GM18861 (cell line): Measurements from ENCODE around the gene DVL3.
A peak's percentile ranks its signal among the peaks of the same experiment; 100 is the strongest.
"Not testable (repeated sequence)": the region's sequence is repeated elsewhere in the genome, so short reads cannot be mapped to it uniquely, and the experiment has no call there.

Experiments
- ATAC-seq: cut with Tn5 transposase; IDR thresholded peaks from one replicate; pipeline ENCODE4 v1.9.1; 2021; ENCODE audit not compliant: unreplicated experiment

The DVL3 gene

DNA sequence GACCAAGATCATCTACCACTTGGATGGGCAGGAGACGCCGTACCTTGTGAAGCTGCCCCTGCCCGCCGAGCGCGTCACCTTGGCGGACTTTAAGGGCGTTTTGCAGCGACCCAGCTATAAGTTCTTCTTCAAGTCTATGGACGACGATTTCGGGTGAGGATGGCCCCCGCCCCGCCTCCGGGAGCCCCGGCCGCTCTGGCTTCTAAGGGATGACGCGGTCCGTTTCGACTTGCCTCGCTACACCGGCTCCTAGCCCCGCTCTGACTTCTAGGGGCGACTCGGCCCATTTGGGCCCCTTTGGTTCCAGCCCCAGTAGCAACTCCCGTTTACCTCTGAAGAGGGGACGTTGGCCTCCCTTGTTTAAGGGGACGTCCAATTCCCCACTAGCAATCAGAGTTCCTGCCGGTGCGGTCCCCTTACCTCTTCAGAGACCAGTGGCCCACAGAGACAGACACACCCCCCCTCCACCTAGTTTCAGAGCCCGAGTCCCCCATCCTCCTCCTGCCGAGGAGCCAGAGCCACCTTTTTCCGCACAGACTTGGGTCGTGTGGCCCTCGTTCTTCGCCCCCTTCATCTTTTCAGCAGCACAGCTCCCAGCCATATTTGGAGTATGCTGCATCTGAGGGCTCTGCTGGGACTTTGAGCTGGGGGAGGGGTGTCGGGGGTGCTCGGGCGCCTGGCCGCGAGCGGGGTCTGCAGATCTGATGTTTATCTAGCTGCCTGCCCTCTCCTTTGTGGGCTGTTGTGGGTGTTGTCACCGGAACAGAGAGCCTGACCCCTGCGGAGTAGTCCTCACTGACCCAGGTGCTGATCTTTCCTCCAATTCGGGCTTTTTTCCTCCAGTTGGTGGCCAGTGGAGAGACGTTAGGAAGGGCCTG, 706 bp downstream of the DVL3 start:
- ATAC-seq = peak; percentile 18

DNA sequence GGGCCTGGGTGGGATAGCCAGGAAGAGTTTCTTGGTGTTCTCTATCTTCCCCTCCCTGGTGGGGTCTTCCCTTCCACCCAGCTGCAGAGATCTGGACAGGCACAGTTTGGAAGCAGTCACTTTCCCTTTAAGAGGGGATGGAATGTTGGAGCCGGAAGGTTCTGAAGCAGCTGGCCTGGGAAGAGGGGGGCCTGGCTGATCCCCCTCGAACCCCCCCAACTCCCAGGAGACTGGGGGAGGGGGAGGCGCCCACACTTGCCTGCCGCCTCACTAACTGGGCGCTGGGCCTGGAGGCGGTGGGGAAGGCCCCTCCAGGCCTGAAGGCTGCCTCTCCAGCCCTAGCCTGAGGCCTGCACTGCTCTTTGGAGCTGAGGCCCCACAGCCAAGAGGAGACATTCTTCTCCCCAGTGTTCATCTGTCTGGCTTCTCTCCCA, 1.4 kb downstream of the DVL3 start:
- no peak for ATAC-seq

- no peak for ATAC-seq
Measured at GRCh38 chr3:184157206-184157605, 2.0 kb downstream of the DVL3 start.

DNA sequence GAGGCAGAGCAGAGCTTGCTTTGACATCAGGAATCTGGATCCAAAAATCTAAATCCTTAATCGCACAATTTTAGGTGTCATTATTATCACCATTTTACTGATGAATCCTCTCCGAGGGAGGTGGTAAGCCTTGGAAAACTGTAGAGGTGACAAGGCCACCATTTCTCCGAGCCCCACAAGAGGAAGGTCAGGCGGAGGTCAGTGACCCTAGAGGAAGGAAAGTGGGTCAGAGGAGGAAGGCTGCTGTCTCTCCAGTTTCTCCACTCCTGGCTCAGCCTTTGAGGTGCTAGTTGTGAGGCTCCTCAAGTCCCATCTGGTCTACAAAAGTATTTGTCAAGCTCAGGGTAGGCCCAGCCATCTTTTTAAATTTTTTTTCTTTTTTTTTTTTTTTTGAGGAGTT, 3.2 kb downstream of the DVL3 start:
- no peak for ATAC-seq

DNA sequence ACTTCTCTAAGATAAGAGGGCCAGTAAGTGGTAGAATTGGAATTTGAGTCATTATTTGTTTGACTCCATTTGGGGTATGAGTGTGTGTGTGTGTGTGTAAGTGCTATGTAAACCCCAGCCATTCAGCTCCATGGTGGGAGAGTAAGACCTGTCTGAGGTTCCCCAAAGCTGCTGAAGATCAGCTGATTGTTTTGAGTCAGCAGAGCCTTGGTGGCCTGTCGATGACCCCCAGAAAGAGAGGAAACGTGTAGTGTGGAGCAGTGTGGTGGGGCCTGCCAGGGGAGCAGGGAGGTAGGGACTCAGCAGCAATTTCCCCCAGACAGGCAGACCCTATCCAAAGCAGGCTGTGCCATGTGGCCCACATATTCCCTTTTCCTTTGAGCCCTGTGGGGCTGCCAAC, 5.3 kb downstream of the DVL3 start:
- ATAC-seq = peak; percentile 69

GRCh38 chr3:184162571-184163070, 7.4 kb downstream of the DVL3 start:
- ATAC-seq = not testable (repeated sequence)

DNA sequence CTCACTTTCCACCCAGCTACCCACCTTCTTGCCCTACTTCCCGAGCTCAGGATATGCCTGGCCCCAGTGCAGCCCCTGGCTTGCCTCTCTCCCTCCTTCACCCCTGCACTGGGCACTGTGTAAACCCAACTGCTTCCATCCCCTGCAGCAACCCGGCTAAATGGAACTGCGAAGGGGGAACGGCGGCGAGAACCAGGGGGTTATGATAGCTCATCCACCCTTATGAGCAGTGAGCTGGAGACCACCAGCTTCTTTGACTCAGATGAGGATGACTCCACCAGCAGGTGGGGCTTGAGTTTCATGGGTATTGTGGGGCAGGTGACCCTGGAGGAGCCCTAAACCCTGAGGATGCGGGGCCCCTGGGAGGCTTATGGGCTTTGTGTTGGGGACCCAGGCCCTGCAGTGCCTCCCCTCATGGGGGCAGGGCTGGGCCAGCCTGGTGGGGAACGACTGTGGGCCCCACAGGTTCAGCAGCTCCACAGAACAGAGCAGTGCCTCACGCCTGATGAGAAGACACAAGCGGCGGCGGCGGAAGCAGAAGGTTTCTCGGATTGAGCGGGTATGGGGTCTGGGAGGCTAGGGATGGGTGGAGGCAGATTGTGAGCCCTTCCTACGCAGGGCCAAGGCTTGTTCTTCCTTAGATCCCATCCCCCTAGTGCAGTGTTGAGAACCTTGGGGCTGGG, 9.6 kb downstream of the DVL3 start:
- no peak for ATAC-seq

DNA sequence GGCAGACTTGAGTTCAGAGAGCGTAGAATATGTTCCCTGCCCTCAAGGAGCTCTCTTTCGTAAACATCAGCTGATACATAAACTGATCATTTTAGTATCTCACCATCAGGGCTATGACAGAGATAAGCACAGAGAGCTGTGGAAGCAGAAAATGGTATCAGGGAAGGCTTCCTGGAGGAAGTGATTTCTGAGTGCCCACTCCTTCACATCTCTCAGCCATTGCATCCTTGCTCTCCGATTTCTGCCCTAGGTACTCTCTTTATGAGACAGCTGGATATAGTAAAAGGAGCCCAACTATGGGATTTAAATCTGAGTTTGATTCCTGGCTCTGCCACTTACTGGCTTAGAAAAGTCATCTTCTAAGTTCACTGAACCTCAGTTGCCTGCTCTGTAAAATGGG, 10.4 kb downstream of the DVL3 start:
- ATAC-seq = no peak

DNA sequence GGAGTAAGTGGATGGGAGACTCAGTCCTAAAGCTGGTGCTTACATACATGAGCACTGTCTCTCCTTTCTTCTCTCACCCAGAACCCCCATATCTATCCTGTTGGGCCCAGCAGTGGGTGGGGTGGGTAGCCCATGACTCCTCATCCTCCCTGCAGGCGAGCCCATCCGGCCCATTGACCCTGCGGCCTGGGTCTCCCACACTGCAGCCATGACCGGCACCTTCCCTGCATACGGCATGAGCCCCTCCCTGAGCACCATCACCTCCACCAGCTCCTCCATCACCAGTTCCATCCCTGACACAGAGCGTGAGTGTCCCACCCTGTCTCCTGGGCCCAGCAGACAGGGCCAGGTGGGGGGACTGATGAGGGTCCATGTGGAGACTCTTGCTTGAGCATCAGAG, 11.5 kb downstream of the DVL3 start:
- ATAC-seq = no peak

DNA sequence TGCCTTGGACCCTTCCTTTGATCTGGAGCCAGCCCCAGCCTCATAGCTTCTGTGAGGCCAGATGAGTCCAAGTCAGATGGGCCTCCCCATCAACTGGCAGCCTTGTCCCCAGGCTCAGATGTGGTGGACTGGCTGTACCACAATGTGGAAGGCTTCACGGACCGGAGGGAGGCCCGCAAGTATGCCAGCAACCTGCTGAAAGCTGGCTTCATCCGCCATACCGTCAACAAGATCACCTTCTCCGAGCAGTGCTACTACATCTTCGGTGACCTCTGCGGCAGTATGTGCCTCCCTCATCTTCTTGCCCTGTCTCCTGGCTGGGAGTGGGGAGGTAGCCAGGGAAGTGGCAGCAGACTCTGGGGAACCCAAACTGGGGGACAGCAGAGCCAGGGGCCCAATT, 12.6 kb downstream of the DVL3 start:
- no peak for ATAC-seq

DNA sequence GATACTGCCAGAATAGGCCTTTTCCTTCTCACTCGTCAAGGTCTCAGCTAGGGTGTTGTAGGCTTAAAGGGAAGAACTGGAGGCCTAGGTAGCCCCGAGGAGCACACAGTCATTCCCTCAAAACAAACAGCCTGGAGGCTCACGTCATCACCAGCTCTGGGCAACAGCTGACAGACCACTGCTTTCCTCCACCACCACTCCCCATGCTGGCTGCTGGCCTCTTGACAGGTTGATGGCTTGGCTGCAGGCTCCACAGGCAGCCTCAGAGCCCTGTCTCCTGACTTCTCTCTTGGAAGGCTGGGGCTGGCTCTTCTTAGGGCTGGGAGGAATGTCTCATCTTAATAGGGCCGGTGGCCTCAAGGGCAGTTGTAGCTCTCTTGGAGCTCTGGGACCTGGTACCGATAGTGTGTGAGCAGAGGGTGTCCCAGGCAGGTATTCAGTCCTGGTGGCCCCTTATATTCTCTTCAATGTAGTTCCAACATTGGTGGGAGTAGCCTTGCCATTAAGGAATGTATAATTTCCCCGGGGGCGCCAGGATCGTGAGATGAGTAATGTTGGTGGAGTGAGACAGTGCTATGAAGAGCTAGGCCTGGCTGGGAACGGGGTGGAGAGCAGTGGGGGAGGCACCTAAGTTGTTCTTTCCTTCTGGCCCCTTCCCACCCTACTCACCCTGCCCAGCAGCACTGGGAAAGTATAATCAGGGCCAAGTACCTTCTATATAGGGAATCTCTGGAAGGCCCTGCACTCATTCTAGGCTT, 13.4 kb downstream of the DVL3 start:
- ATAC-seq = no peak

DNA sequence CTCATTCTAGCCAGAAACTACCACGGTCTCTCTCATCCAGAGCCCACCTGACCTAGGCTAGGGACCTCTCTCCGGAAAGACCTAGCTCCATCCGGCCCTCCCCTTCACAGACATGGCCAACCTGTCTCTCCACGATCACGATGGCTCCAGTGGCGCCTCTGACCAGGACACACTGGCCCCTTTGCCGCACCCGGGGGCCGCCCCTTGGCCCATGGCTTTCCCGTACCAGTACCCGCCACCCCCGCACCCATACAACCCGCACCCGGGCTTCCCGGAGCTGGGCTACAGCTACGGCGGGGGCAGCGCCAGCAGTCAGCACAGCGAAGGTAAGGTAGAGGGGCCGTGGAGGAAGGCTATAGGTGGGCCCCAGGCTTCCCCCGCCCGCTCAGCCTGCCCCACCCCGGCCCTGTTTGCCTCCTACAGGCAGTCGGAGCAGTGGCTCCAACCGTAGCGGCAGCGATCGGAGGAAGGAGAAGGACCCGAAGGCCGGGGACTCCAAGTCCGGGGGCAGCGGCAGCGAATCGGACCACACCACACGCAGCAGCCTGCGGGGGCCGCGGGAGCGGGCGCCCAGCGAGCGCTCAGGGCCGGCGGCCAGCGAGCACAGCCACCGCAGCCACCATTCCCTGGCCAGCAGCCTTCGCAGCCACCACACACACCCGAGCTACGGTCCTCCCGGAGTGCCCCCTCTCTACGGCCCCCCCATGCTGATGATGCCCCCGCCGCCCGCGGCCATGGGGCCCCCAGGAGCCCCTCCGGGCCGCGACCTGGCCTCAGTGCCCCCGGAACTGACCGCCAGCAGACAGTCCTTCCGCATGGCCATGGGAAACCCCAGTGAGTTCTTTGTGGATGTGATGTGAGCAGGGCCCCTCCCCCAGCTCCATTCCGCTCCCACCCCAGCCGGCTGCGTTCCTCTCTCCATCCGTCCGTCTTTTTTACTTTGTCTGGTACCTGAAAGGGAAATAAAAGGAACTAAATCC, 15.0 kb downstream of the DVL3 start:
- ATAC-seq = no peak

- ATAC-seq = no peak
Measured at GRCh38 chr3:184171562-184171961, 16.4 kb downstream of the DVL3 start.

DNA sequence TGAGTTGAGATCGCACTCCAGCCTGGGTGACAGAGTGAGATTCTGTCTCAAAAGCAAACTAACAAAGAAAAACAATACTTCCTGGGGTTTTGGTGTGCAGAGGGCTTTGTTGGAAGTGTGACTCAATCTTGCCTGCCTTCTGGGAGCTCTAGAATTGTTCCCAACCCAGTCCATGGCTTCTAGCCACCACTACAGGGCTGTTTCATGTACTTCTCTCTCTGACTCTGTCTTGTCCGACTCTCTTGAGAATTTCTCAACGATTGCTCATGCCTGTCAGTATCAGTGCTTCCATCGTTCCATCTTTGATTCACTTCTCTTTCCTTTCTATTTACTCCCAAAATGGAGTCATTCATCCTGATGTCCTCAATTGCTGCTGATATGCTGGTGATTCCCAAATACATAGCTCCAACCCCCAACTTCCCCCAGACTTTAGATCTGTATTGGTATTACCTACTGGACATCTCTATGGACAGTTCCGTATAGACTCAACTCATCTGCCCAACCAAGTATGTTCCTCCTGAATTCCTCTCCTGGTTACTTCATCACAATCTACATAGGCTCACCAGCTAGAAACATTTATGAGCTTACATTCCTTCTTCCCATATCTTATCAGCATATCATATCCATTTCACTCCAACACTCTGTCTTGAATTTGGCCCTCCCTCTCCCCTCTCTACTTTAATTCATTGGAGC, 17.6 kb downstream of the DVL3 start:
- ATAC-seq = no peak

GRCh38 chr3:184173374-184173722, 18.2 kb downstream of the DVL3 start:
- no peak for ATAC-seq

DNA sequence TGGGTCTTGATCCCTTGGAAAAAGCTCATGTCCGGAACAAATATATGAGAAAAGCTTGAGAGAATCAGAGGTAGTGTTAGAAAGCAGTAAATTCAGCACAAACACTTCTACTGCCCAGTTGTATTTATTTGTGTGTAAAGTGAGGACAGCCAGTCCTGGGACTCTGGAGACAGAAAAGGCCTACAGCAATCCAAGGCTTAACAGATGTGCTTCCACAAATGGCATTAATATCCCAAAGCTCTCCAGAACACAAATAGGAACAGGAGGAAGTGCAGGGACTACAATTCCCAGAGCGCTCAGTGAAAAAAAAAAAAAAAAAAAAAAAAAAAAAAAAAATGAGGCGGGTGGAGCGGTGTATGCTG, 19.1 kb downstream of the DVL3 start:
- ATAC-seq = no peak

DNA sequence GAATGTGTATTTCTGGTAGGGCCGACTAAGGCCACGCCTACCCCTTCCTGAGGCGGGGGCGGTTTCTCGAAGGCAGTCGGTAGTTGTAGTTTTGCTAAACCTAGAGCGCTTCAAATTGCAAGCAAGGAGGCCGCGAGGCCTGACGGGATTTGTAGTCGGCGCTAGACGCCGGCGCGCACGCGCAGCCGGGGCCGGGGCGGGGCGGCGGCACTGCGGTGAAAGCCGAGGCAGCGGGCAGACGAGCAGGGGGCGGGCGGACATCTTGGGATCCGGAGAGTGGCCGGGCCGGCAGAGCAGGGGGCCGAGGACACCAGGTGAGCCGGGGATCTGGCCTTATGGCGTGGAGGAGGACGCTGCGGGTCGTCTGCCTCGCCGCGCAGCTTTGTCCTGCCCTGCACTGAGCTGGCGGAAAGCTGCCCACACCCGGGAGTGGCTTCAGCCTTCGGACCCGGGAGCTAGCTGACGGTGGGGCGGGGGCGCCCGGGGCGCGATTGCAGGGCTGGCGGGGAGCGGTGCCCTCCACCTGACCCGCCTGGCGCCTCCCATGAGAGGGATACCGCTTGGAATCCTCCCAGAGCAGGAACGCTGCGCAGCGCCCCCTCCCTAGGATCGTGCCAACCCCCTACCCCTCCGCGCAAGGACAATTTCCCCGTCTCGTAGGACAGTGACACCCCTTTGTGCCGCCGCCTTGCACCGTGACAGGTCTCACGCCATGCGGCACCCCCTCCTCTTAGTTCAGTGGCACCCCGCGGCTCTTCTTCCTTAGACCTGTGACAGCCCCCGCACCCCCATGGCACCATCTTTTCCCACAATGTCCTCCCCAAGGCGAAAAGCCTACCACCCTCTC, 19.7 kb downstream of the DVL3 start, which contains the start of gene AP2M1:
Gene AP2M1, plus strand, starts transcription at position 210 of the 847 bp plus-strand sequence. CDS start 2,139 bp downstream, outside the sequence.
- ATAC-seq = peak; percentile 97

DNA sequence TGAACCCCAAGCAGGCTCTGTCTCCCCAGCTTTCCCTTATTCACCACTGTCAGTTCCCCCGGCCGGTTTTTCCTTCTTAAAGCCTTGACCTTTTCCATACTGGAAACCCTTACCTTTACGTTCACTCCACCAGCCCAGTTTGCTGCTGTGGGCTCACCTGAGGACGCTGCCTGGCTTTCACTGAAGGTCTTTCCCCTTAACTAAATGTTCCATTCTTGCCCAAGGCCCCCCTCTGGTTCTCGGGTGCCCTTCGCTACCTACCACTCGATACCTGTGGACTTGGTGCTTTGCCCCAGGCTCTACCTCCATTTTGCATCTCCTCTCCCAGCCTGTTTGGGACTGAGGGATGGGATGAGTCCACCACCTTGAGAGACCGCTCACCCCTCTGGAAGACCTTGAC, 20.3 kb downstream of the DVL3 start:
- ATAC-seq = no peak

GRCh38 chr3:184175981-184176376, 20.8 kb downstream of the DVL3 start:
- no peak for ATAC-seq
